ENCODE data around the gene TMSB4X. TPM values are rescaled to one million over a fixed set of nuclear protein-coding genes. Genes with fewer than 3 reads are reported as not detected.

TMSB4X gene
- total and polyA plus RNA-seq, 2 of the 8 experiments (the other 6 are each of a cell fraction or from before 2014, with no cell fraction given): 2,063 to 2,112 TPM

GRCh38 chrX:12979616-12980015 lies 4.7 kb downstream of the TMSB4X start:
- ChIA-PET CTCF (ENCODE audit: partially characterized antibody) (interaction anchor here (1.1 to 2.3 kb wide), 2 partner anchors 33 to 186 kb away, joined by 3 to 9 read pairs; no protein-coding TSS in a partner anchor), POLR2A (ENCODE audit: partially characterized antibody) (interaction anchor here (0.6 to 3.5 kb wide), 7 partner anchors 10 to 509 kb away, joined by 3 to 14 read pairs (median 5); no protein-coding TSS in a partner anchor)
- no peak for DNase-seq (ENCODE audit: low read depth in 1 of 2, low spot score in 2 of 2)
- Histone ChIP-seq H3K27me3 (replicated peaks in 1 of 4; ENCODE audit: control insufficient read depth in 3 of 4, extremely low read depth in 1 of 4, insufficient read depth in 3 of 4, low read length in 3 of 4) (no peaks in the 10 kb centered on the region), H3K18ac (ENCODE audit: extremely low read depth, low read length) (no peak overlapping the region), H3K9ac (replicated peaks in 1 of 4; ENCODE audit: extremely low read depth in 1 of 4, low read depth in 3 of 4, low read length in 3 of 4) (no peak overlapping the region), H2BK12ac (ENCODE audit: low read depth, low read length) (no peak overlapping the region), H2BK20ac (ENCODE audit: low read length) (no peak overlapping the region), H3K14ac (ENCODE audit: insufficient read length) (no peak overlapping the region), H3K9me3 (ENCODE audit: insufficient read depth in 2 of 2, low read depth in 1 of 2, low read length in 1 of 2) (no peaks in the 10 kb centered on the region), H4K20me1 (replicated peaks in 1 of 2; ENCODE audit: control insufficient read depth in 1 of 2, insufficient read depth in 2 of 2, low read length in 2 of 2) (no peaks in the 10 kb centered on the region), H3K27ac (ENCODE audit: low read depth, low read length) (no peak overlapping the region), H3K23ac (ENCODE audit: insufficient read length) (no peak overlapping the region), H2BK120ac (replicated peaks; ENCODE audit: low read depth, low read length) (no peak overlapping the region), H3K4me2 (ENCODE audit: insufficient read depth in 1 of 2, low read depth in 2 of 2, low read length in 2 of 2) (no peak overlapping the region), H3K79me2 (ENCODE audit: control insufficient read depth in 1 of 2, insufficient read depth in 2 of 2, low read length in 2 of 2) (peaks cover 0 to 19% of the 10 kb centered on the region in 2 experiments; a peak in 3 of 4 replicates), H4K5ac (ENCODE audit: insufficient read length, low read depth, low read length) (no peak overlapping the region), H3K79me1 (ENCODE audit: low read depth, low read length) (no peaks in the 10 kb centered on the region), H3K4ac (replicated peaks; ENCODE audit: insufficient read length, low read depth, low read length) (no peak overlapping the region), H2AK5ac (ENCODE audit: low read depth, low read length) (no peak overlapping the region), H4K8ac (ENCODE audit: extremely low read depth, insufficient read depth, low read length) (no peak overlapping the region), H3K4me3 (ENCODE audit: extremely low read depth in 1 of 4, insufficient read depth in 2 of 4, low read depth in 3 of 4, low read length in 4 of 4) (no peak overlapping the region), H3K23me2 (ENCODE audit: low read depth, low read length) (no peaks in the 10 kb centered on the region), H3K56ac (replicated peaks; ENCODE audit: insufficient read length, low read depth, low read length) (no peak overlapping the region), H3K4me1 (replicated peaks in 1 of 4; ENCODE audit: control insufficient read depth in 3 of 4, insufficient read depth in 4 of 4, low read length in 3 of 4) (peaks cover 0 to 7% (median 0%) of the 10 kb centered on the region in 4 experiments; a peak in 1 of 7 replicates), H2AFZ (ENCODE audit: low read length) (no peak overlapping the region), H4K91ac (replicated peaks; ENCODE audit: insufficient read length, low read length) (no peak overlapping the region), H2BK15ac (ENCODE audit: low read length) (no peak overlapping the region), H2BK5ac (ENCODE audit: low read depth, low read length) (no peak overlapping the region), H3K36me3 (ENCODE audit: control insufficient read depth in 2 of 4, insufficient read depth in 4 of 4, low read length in 3 of 4) (peaks cover 0 to 27% (median 4%) of the 10 kb centered on the region in 4 experiments; a peak in 3 of 8 replicates)
- WGBS, 2 experiments (ENCODE audit: extremely low coverage in 1 of 2, insufficient coverage in 1 of 2, insufficient read length in 1 of 2, insufficient replicate concordance in 2 of 2, low coverage in 1 of 2, low lambda C conversion rate in 2 of 2, missing lambda C conversion rate in 1 of 2): 60% methylated on average over 4 of the region's 6 CpGs; no CpG with 5 or more reads in 1 of the 2 experiments
- TF ChIP-seq POLR2A (IDR thresholded peaks at IDR 0.05; ENCODE audit: control extremely low read depth in 1 of 2, low read depth in 2 of 2, low read length in 2 of 2) (peak in 1 of 2 experiments; percentile 7; a peak in 2 of 3 replicates), TAF1 (IDR thresholded peaks at IDR 0.05; ENCODE audit: low read depth, low read length) (no peak)
- FAIRE-seq: no peak

Data from H1 (cell line).